H1 (cell line): ENCODE results near the gene TAS2R42. TPM values are rescaled to one million over a fixed set of nuclear protein-coding genes. Genes with fewer than 3 reads are reported as not detected.

Source experiments
- CEBPB ChIP-seq: IDR thresholded peaks from 2 replicates; pipeline ENCODE4 v1.6.1; 2012; ENCODE audit warnings: low read depth, low read length
- CREB1 ChIP-seq: IDR thresholded peaks from 2 replicates; pipeline ENCODE4 v1.6.1; 2012; ENCODE audit warnings: inconsistent platforms
- FOSL1 ChIP-seq: IDR thresholded peaks from 2 replicates; pipeline ENCODE4 v1.6.1; 2011; ENCODE audit warnings: mild to moderate bottlenecking, low read depth, low read length, moderate library complexity; ENCODE audit not compliant: insufficient read depth
- GTF2F1 ChIP-seq: IDR thresholded peaks from 2 replicates; pipeline ENCODE4 v1.6.1; 2012; ENCODE audit warnings: low read depth, low read length, improper control_type of control experiment, borderline replicate concordance
- HDAC6 ChIP-seq: IDR thresholded peaks from one replicate; pipeline ENCODE4 v1.7.1; 2012; ENCODE audit warnings: low read depth, mild to moderate bottlenecking, inconsistent platforms, low read length, moderate library complexity
- JUN ChIP-seq: IDR thresholded peaks from 2 replicates; pipeline ENCODE4 v1.6.1; 2011; ENCODE audit warnings: low read depth, mild to moderate bottlenecking, improper control_type of control experiment, low read length
- SIRT6 ChIP-seq: IDR thresholded peaks from one replicate; pipeline ENCODE4 v1.7.1; 2012; ENCODE audit warnings: low read length, inconsistent platforms
- ZNF274 ChIP-seq: IDR thresholded peaks from 2 replicates; pipeline ENCODE4 v1.7.0; 2012; ENCODE audit warnings: low read length, borderline replicate concordance; ENCODE audit errors: extremely low read depth
- polyA plus RNA-seq, 7 experiments: library from polyadenylated mRNA; depleted of rRNA in 3 of 7; stranded (reverse) in 5 of 7; unstranded in 2 of 7; fragments of >200 nt in 5 of 7; fragments of 200-250 nt in 2 of 7; gene quantifications; 1 replicate in 5 of 7; 2 replicates in 1 of 7; 4 replicates in 1 of 7; pipeline versions ENCODE4 v1.2.1 to v1.2.3, GENCODE V29; 2011 to 2013; ENCODE audit warnings: missing spikeins in 2 of 7, mixed read lengths in 2 of 7
- total RNA-seq: library from RNA; stranded (reverse); fragmentation: NEBNext Ultra II Directional; extraction: Animal tissue kit (Norgen Biotek cat#: 25700); gene quantifications from 2 replicates; pipeline ENCODE4 v1.2.1, GENCODE V29; 2021
- TF ChIP-seq, protein P1 (sequence below), 3 experiments: IDR thresholded peaks; 1 replicate in 2 of 3; 2 replicates in 1 of 3; pipeline versions ENCODE4 v1.5.1 to v1.6.1; 2011; ENCODE audit warnings: low read length in 3 of 3, mild to moderate bottlenecking in 3 of 3, inconsistent platforms in 2 of 3, low read depth in 1 of 3, moderate library complexity in 1 of 3; ENCODE audit not compliant: insufficient read depth in 1 of 3; ENCODE audit errors: control extremely low read depth in 1 of 3

TAS2R42 gene
- total and polyA plus RNA-seq, 2 of the 8 experiments (the other 6 are each of a cell fraction or from before 2014, with no cell fraction given), result not detected

DNA sequence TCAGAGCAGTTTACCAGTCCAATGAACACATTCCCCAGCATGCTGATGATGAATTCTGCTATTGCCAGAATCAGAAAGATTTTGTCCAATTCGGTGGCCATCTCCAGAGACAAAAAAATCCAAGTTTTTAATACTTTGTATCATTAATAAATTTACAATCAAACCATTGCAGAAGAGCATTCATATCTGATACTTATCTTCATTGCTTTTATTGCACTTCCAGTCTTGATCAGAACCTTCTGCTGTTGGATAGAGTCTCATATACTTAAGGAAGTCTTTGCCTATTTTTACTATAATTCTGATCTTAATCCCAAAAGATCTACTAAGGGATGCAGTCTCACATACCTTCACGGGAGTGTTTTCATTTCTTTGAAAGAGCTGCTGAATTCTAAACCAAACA, at the start of gene TAS2R42 (continued):
- TF ChIP-seq HDAC6 (no peak), SIRT6 (no peak), FOSL1 (no peak), ZNF274 (no peak), CEBPB (no peak), JUN (no peak), CREB1 (no peak), GTF2F1 (no peak)
- TF ChIP-seq, protein P1, sequence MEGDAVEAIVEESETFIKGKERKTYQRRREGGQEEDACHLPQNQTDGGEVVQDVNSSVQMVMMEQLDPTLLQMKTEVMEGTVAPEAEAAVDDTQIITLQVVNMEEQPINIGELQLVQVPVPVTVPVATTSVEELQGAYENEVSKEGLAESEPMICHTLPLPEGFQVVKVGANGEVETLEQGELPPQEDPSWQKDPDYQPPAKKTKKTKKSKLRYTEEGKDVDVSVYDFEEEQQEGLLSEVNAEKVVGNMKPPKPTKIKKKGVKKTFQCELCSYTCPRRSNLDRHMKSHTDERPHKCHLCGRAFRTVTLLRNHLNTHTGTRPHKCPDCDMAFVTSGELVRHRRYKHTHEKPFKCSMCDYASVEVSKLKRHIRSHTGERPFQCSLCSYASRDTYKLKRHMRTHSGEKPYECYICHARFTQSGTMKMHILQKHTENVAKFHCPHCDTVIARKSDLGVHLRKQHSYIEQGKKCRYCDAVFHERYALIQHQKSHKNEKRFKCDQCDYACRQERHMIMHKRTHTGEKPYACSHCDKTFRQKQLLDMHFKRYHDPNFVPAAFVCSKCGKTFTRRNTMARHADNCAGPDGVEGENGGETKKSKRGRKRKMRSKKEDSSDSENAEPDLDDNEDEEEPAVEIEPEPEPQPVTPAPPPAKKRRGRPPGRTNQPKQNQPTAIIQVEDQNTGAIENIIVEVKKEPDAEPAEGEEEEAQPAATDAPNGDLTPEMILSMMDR (IDR thresholded peaks at IDR 0.05; ENCODE audit: control extremely low read depth in 1 of 3, insufficient read depth in 1 of 3, low read depth in 1 of 3, low read length in 3 of 3), result no peak
- TF ChIP-seq, all 59 proteins: peak for 0
